Neural crest cell (in vitro differentiated cells): Measurements from ENCODE around the gene SNX20. TPM values are rescaled to one million over a fixed set of nuclear protein-coding genes. Genes with fewer than 3 reads are reported as not detected.

Experiments
- DNase-seq: peaks from one replicate; pipeline ENCODE4 v3.0.0; 2021; ENCODE audit warnings: low read depth, mixed read lengths, low spot score
- H3K27ac Mint-ChIP-seq: one replicate; pipeline ENCODE4 v1.8.0; 2021; ENCODE audit warnings: mild to moderate bottlenecking, mixed read lengths; ENCODE audit not compliant: unreplicated experiment
- H3K27me3 Mint-ChIP-seq: 2 replicates; pipeline ENCODE4 v1.8.0; 2021; ENCODE audit warnings: low read depth, mild to moderate bottlenecking, mixed read lengths
- H3K36me3 Mint-ChIP-seq: 2 replicates; pipeline ENCODE4 v1.8.0; 2021; ENCODE audit warnings: low read depth, mild to moderate bottlenecking, mixed read lengths
- H3K4me1 Mint-ChIP-seq: 2 replicates; pipeline ENCODE4 v1.8.0; 2021; ENCODE audit warnings: mixed read lengths
- H3K4me3 Mint-ChIP-seq: one replicate; pipeline ENCODE4 v1.8.0; 2021; ENCODE audit warnings: mild to moderate bottlenecking, mixed read lengths
- H3K9me3 Mint-ChIP-seq: 2 replicates; pipeline ENCODE4 v1.8.0; 2021; ENCODE audit warnings: mixed read lengths
- CTCF ChIP-seq: fragments of 200-600 bp; sonication (generic); conservative IDR thresholded peaks from 2 replicates; pipeline ENCODE4 v1.5.0; 2021; ENCODE audit warnings: antibody characterized with exemption, mild to moderate bottlenecking
- total RNA-seq: library from RNA; stranded (reverse); gene quantifications from 2 replicates; pipeline ENCODE4 v1.2.1, GENCODE V29; 2021

SNX20 gene
- total RNA-seq, 1 donor from 2014 or later: not detected

DNA sequence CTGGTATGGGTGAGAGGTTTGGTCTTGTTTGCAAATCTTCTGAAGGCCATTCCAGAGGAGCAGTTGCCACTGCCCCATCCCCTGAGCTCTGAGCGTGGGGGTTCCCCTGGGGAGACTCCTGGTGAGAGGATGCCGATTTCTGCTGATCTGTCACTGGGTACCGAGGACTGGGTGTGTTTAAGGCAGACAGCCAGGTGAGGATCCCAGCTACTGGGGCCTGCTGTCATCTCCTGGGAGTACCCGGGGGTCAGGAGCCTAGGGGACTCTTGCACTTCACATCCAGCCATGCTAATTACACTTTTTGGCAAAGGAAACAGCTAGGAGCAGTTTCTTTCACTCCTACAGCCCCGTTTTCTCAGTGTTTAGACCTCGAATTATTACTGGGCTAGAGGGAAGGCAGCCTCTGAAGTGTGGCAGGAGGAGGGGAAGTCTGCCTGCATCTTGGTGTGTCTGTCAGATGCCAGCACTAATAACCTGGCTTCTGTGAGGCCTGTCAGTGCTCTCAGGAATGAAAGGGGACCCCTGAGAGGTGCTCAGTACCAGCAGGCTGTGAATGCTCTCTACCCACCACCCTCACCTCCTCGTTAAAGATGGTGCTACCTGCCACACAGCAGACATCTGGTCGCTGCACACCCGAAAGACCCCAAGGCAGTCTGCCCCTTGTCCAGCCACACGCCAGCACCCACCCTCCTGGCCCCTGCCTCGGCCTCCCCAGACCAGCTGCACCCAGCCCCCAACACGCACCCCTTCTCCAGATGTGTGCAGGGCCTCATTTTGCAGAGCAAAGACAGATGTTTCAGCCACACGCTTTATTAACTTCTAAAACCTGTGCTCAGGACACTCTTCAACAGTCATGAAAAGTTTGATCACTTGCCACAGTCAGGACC lies 43.2 kb downstream of the SNX20 start:
- H3K4me1 Mint-ChIP-seq: peaks cover 6% of the 10 kb centered on the region
- TF ChIP-seq CTCF: no peak
- DNase-seq: no peak
- no peaks in the 10 kb centered on the region for H3K36me3 Mint-ChIP-seq
- H3K27ac Mint-ChIP-seq: no peak overlapping the region
- H3K4me3 Mint-ChIP-seq: no peak overlapping the region
- H3K27me3 Mint-ChIP-seq: no peaks in the 10 kb centered on the region
- H3K9me3 Mint-ChIP-seq: no peaks in the 10 kb centered on the region

GRCh38 chr16:50636753-50637374 lies 44.2 kb downstream of the SNX20 start:
- H3K9me3 Mint-ChIP-seq: no peaks in the 10 kb centered on the region
- H3K27me3 Mint-ChIP-seq: no peaks in the 10 kb centered on the region
- peaks cover 6% of the 10 kb centered on the region for H3K4me1 Mint-ChIP-seq
- no peak overlapping the region for H3K4me3 Mint-ChIP-seq
- H3K27ac Mint-ChIP-seq: no peak overlapping the region
- no peak for TF ChIP-seq CTCF
- peaks cover 7% of the 10 kb centered on the region for H3K36me3 Mint-ChIP-seq
- DNase-seq: no peak

DNA sequence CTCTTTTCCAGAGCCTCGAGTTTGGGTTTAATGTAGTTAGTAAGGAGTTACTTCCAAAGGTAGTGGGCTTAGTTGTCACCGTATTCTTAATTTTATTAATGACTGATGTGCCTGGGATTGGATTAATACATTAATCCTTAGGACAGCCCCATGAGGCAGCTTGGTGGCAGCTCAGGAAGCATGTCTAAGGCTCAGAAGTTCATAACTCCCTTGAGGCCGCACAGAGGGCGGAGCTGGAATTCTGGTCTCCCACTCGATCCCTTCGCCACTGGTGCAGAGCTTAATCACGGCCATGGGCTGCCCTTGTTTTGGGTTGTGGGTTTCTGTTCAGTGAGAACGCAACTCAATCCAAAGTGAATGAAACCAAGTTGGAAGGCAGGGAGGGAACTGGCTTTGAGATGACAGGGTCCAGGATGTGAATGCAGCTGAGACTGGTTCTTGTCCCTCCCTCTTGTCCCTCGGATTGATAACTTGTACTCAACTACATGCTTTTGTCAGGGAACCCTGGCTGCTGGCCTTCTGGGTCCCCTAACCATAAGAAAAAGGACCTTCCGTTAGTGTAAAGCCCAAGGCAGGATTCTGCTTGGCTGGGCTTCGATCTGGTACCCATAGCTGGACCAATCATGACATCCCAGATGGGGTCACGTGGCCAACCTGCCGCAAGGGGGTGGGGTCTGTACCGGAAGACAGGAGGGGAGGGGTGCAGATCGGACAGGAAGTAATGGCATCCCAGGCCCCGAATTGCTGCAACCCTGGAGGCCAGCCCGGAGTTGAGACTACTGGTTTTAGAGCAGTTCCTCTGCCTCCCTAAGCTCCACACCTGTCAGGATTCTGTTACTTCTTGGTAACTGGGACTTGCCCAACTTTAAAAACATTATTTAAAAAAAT lies 45.4 kb downstream of the SNX20 start:
- H3K4me1 Mint-ChIP-seq: peaks cover 6% of the 10 kb centered on the region
- no peaks in the 10 kb centered on the region for H3K9me3 Mint-ChIP-seq
- DNase-seq: no peak
- TF ChIP-seq CTCF: no peak
- H3K27ac Mint-ChIP-seq: no peak overlapping the region
- H3K4me3 Mint-ChIP-seq: no peak overlapping the region
- H3K27me3 Mint-ChIP-seq: no peaks in the 10 kb centered on the region
- peaks cover 7% of the 10 kb centered on the region for H3K36me3 Mint-ChIP-seq

DNA sequence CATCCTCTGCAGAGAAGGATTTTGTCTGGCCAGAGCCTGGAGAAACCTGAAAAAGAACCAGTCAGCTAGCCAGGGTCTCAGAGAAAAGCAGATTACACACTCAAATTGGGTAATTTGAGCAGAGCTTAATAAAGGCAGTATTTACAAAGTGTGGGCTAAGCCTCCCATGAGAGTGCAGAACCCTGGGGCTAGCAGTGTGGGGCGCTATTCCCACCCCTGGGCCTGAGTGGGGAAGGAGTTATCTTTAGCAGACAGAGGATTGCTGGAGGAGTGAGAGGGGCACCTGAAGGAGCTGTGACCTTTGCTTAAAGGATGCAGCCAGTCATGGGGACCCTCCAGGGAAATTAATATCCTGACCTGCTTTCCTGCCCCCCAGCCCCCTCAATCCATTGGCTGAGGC lies 46.2 kb downstream of the SNX20 start:
- TF ChIP-seq CTCF: no peak
- H3K36me3 Mint-ChIP-seq: peaks cover 7% of the 10 kb centered on the region
- H3K27ac Mint-ChIP-seq: no peak overlapping the region
- no peaks in the 10 kb centered on the region for H3K9me3 Mint-ChIP-seq
- peaks cover 6% of the 10 kb centered on the region for H3K4me1 Mint-ChIP-seq
- no peaks in the 10 kb centered on the region for H3K27me3 Mint-ChIP-seq
- H3K4me3 Mint-ChIP-seq: no peak overlapping the region
- DNase-seq: no peak

- H3K27ac Mint-ChIP-seq: no peak overlapping the region
- no peaks in the 10 kb centered on the region for H3K27me3 Mint-ChIP-seq
- peaks cover 7% of the 10 kb centered on the region for H3K36me3 Mint-ChIP-seq
- no peak overlapping the region for H3K4me3 Mint-ChIP-seq
- no peak for DNase-seq
- H3K4me1 Mint-ChIP-seq: peaks cover 6% of the 10 kb centered on the region
- H3K9me3 Mint-ChIP-seq: no peaks in the 10 kb centered on the region
- TF ChIP-seq CTCF: no peak
Observed at GRCh38 chr16:50634090-50634489, 47.0 kb downstream of the SNX20 start.
